Esophagus muscularis mucosa (tissue), 4 donors: ENCODE results near the gene ADCY10.
"Not testable (repeated sequence)": the region's sequence is repeated elsewhere in the genome, so short reads cannot be mapped to it uniquely, and the experiment has no call there.

ENCODE experiments used
- EP300 ChIP-seq: sonication (generic); formaldehyde crosslinking; IDR thresholded peaks from one replicate; pipeline ENCODE4 v1.6.1; 2017; ENCODE audit warnings: antibody characterized with exemption
- POLR2A ChIP-seq: fragments of 450-650 bp; IDR thresholded peaks from one replicate; pipeline ENCODE4 v1.6.1; 2017; ENCODE audit warnings: antibody characterized with exemption, moderate library complexity, mild to moderate bottlenecking, low read depth
- POLR2AphosphoS5 ChIP-seq, 2 donors: sonication (generic); formaldehyde crosslinking; IDR thresholded peaks; one replicate each; pipeline ENCODE4 v1.6.1; 2017; ENCODE audit warnings: antibody characterized with exemption in 2 of 2
- TF ChIP-seq, protein P1 (sequence below), 3 experiments: fragments of 200-600 bp in 2 of 3; fragments of 450-650 bp in 1 of 3; sonication (generic) in 2 of 3; IDR thresholded peaks; one replicate each; pipeline ENCODE4 v1.5.1; 2017 to 2019; ENCODE audit warnings: antibody characterized with exemption in 3 of 3, mild to moderate bottlenecking in 2 of 3, moderate library complexity in 1 of 3

- TF ChIP-seq, protein P1, sequence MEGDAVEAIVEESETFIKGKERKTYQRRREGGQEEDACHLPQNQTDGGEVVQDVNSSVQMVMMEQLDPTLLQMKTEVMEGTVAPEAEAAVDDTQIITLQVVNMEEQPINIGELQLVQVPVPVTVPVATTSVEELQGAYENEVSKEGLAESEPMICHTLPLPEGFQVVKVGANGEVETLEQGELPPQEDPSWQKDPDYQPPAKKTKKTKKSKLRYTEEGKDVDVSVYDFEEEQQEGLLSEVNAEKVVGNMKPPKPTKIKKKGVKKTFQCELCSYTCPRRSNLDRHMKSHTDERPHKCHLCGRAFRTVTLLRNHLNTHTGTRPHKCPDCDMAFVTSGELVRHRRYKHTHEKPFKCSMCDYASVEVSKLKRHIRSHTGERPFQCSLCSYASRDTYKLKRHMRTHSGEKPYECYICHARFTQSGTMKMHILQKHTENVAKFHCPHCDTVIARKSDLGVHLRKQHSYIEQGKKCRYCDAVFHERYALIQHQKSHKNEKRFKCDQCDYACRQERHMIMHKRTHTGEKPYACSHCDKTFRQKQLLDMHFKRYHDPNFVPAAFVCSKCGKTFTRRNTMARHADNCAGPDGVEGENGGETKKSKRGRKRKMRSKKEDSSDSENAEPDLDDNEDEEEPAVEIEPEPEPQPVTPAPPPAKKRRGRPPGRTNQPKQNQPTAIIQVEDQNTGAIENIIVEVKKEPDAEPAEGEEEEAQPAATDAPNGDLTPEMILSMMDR (IDR thresholded peaks at IDR 0.05) = not testable (repeated sequence)
- not testable (repeated sequence) for TF ChIP-seq POLR2A; POLR2AphosphoS5 (IDR thresholded peaks at IDR 0.05); EP300
Measured at GRCh38 chr1:167863191-167863920, 50.6 kb downstream of the ADCY10 start.
